Measurements from ENCODE around the gene RPL7A. TPM values are rescaled to one million over a fixed set of nuclear protein-coding genes. Genes with fewer than 3 reads are reported as not detected.
A peak's percentile ranks its signal among the peaks of the same experiment; 100 is the strongest.

RPL7A gene
- total RNA-seq, 3 donors from 2014 or later, result 2,020 to 2,813 (median 2,212) TPM

DNA sequence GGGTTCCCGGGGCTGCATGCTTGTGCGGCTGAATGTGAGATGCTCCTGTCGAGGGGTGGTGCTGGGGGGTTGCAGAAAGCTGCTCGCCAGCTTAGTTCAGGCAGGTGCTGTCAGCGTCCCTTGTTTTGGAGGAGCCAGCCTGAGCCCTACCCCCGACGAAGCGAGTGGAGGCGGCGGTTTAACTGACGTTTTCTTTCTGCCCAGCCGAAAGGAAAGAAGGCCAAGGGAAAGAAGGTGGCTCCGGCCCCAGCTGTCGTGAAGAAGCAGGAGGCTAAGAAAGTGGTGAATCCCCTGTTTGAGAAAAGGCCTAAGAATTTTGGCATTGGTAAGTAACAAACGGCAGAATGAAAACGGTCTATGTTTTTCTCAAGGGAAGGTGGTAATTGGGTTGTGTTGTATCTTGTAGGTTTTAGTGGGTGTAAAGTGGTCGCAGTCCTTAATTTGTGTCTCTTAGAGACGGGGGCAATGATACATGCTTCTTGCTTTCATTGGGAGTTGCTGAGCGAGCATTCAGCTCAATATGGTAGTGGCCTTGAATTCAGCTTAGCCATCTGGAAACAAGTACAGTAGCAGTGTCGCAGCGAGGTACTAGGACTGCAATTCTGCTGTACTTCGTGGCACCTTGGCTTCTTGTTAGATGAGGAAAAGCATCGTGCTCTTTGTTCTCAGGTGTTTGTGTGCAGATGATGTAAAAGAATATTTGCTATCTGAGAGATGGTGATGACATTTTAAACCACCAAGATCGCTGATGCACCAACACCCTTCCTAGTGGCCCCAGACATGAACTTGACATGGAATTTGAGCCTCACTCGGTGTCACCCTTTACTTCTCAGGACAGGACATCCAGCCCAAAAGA, 928 bp downstream of the RPL7A start:
- H3K27ac ChIP-seq, result peak overlapping the region; percentile 96 to 98
- DNase-seq (ENCODE audit: low spot score in 2 of 2), result peak in 1 of 2 donors; percentile 49
- H3K27me3 ChIP-seq, result no peaks in the 10 kb centered on the region
- no peaks in the 10 kb centered on the region for H3K9me3 ChIP-seq
- intact Hi-C loops (cut with DNase I; ENCODE audit: low total_unique reads), result no loop called here
- TF ChIP-seq POLR2AphosphoS5 (IDR thresholded peaks at IDR 0.05), result no peak
- TF ChIP-seq, protein P1, sequence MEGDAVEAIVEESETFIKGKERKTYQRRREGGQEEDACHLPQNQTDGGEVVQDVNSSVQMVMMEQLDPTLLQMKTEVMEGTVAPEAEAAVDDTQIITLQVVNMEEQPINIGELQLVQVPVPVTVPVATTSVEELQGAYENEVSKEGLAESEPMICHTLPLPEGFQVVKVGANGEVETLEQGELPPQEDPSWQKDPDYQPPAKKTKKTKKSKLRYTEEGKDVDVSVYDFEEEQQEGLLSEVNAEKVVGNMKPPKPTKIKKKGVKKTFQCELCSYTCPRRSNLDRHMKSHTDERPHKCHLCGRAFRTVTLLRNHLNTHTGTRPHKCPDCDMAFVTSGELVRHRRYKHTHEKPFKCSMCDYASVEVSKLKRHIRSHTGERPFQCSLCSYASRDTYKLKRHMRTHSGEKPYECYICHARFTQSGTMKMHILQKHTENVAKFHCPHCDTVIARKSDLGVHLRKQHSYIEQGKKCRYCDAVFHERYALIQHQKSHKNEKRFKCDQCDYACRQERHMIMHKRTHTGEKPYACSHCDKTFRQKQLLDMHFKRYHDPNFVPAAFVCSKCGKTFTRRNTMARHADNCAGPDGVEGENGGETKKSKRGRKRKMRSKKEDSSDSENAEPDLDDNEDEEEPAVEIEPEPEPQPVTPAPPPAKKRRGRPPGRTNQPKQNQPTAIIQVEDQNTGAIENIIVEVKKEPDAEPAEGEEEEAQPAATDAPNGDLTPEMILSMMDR (IDR thresholded peaks at IDR 0.05), result no peak
- TF ChIP-seq POLR2A (IDR thresholded peaks at IDR 0.05), result no peak
- H3K36me3 ChIP-seq, result peaks cover 6% of the 10 kb centered on the region
- H3K4me3 ChIP-seq, result peak overlapping the region; percentile 95 to 99 (median 99)
- peaks cover 0 to 18% of the 10 kb centered on the region in 2 donors for H3K4me1 ChIP-seq

DNA sequence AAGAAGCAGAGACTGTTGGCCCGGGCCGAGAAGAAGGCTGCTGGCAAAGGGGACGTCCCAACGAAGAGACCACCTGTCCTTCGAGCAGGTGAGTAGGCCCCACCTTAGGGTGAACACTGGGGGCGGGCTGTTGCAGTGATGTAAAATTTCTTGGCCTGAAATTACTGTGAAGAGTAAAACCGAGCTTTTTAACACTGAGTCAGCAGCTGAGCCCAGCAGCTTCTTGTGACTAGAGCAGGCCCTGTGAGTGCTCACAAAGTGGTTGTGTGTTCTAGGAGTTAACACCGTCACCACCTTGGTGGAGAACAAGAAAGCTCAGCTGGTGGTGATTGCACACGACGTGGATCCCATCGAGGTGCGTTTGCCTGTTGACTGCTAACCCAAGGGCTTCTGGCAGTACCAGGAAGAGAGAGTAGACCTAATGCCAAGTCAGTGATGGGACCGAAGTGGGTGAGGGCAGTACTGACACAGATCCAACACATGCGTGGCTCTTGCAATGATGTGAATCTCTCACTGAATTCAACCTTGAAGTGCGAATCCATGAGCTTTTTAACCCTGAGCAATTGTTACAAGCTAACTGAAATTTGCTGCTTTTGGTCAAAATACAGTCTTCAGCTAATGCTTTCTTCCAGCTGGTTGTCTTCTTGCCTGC, 2.1 kb downstream of the RPL7A start:
- Histone ChIP-seq H3K27me3 (no peaks in the 10 kb centered on the region), H3K36me3 (peaks cover 6% of the 10 kb centered on the region), H3K4me3 (peak overlapping the region in 2 of 3 donors; percentile 99), H3K27ac (peak overlapping the region in 1 of 2 donors; percentile 96), H3K9me3 (no peaks in the 10 kb centered on the region), H3K4me1 (peaks cover 0 to 20% of the 10 kb centered on the region in 2 donors)
- DNase-seq (ENCODE audit: low spot score in 2 of 2), result no peak
- no peak for TF ChIP-seq POLR2A (IDR thresholded peaks at IDR 0.05)
- TF ChIP-seq, protein P1 (IDR thresholded peaks at IDR 0.05), result no peak
- no peak for TF ChIP-seq POLR2AphosphoS5 (IDR thresholded peaks at IDR 0.05)
- intact Hi-C loops (cut with DNase I; ENCODE audit: low total_unique reads), result loop anchor here (10.0 kb wide), 1 partner anchor 1975 kb away; no protein-coding TSS in a partner anchor

DNA sequence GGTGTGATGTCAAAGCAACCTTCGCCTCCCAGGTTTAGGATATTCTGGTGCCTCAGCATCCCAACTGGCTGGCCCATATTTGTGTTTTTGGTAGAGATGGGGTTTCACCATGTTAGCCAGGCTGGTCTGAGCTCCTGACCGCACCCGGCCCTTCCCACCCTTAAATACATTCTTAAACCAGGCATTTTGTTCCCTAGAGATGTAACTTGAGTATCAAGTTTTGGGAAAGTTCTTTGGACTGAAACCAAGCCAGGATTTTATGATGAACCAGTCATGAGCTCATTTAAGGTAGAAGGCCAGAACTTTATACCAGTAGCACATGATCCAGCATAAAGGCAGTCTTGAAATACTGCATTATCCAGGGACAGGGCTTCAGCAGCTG, 3.5 kb downstream of the RPL7A start:
- no peak for DNase-seq (ENCODE audit: low spot score in 2 of 2)
- no peaks in the 10 kb centered on the region for H3K9me3 ChIP-seq
- no peak overlapping the region for H3K27ac ChIP-seq
- peaks cover 0 to 19% of the 10 kb centered on the region in 2 donors for H3K4me1 ChIP-seq
- H3K36me3 ChIP-seq, result peaks cover 6% of the 10 kb centered on the region
- H3K4me3 ChIP-seq, result no peak overlapping the region
- TF ChIP-seq, protein P1 (IDR thresholded peaks at IDR 0.05), result no peak
- TF ChIP-seq POLR2A (IDR thresholded peaks at IDR 0.05) (no peak), POLR2AphosphoS5 (IDR thresholded peaks at IDR 0.05) (no peak)
- intact Hi-C loops (cut with DNase I; ENCODE audit: low total_unique reads), result loop anchor here (10.0 kb wide), 1 partner anchor 1977 kb away; no protein-coding TSS in a partner anchor
- no peaks in the 10 kb centered on the region for H3K27me3 ChIP-seq

DNA sequence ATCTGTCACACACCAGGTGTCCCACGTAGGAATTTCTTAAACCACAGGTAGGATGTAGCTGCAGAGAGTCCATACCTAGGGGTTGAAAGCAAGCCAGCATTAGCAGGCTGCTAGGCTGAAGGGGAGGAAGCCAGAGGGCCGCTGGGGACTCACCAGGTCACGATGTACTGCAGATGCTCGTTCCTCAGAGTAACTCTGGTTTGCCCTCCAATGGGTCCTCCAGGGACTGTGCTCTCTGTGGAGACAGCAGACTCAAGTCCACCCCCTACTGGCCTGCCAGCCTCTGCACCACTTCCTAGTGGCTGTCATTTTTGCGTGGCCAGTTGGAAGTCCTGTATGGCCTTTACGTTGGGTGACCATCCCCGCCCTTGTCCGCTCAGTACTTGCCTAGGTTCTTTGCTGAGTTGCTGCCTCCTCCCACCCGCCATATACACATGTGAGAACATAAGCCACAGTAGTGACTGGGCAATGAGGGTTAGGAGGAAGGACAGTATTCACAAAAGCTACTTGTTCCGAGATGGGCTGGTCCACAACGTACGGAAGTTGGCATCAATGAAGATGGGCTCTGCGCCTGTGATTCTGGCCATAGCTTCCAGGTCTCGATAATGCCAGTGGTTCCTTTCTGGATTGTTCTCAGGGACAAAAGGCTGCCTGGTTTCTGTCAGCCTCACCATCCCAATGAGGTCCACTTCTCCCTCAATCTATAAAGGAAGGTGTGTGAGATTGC, 4.1 kb downstream of the RPL7A start:
- Histone ChIP-seq H3K9me3 (no peaks in the 10 kb centered on the region), H3K36me3 (peaks cover 6% of the 10 kb centered on the region), H3K4me1 (peaks cover 0 to 18% of the 10 kb centered on the region in 2 donors), H3K27ac (no peak overlapping the region), H3K27me3 (no peaks in the 10 kb centered on the region), H3K4me3 (no peak overlapping the region)
- no peak for DNase-seq (ENCODE audit: low spot score in 2 of 2)
- intact Hi-C loops (cut with DNase I; ENCODE audit: low total_unique reads), result loop anchor here (10.0 kb wide), 1 partner anchor 1977 kb away; no protein-coding TSS in a partner anchor
- no peak for TF ChIP-seq POLR2AphosphoS5 (IDR thresholded peaks at IDR 0.05)
- no peak for TF ChIP-seq POLR2A (IDR thresholded peaks at IDR 0.05)
- TF ChIP-seq, protein P1 (IDR thresholded peaks at IDR 0.05), result peak in 1 of 3 donors; percentile 23
